Kidney (tissue), 14 donors: ENCODE results near the gene HSD3B7. TPM values are rescaled to one million over a fixed set of nuclear protein-coding genes. Genes with fewer than 3 reads are reported as not detected.

Experiments used
- DNase-seq, 5 donors: peaks; one replicate each; pipeline ENCODE4 v3.0.0-alpha.2; 2013 to 2020
- FAIRE-seq: peaks from 2 replicates; lab custom pipeline; 2012; peaks lifted over from hg19 to GRCh38; lab: Jason Lieb, UNC
- H3K27ac ChIP-seq, 2 donors: one replicate each; pipeline ENCODE4 v1.7.0; 2013; ENCODE audit warnings: low read depth in 2 of 2, low read length in 2 of 2, inconsistent platforms in 1 of 2
- H3K27me3 ChIP-seq: one replicate; pipeline ENCODE4 v1.7.1; 2013; ENCODE audit warnings: low read length, inconsistent platforms; ENCODE audit not compliant: control insufficient read depth, insufficient read depth
- H3K36me3 ChIP-seq, 3 donors: one replicate each; pipeline versions ENCODE4 v1.7.0 to v1.7.1; 2013; ENCODE audit warnings: low read length in 3 of 3, control low read depth in 1 of 3, inconsistent platforms in 1 of 3; ENCODE audit not compliant: insufficient read depth in 3 of 3, control insufficient read depth in 2 of 3
- H3K4me1 ChIP-seq, 3 donors: one replicate each; pipeline versions ENCODE4 v1.7.0 to v1.7.1; 2013; ENCODE audit warnings: low read length in 3 of 3, inconsistent platforms in 1 of 3, low read depth in 1 of 3; ENCODE audit not compliant: control insufficient read depth in 2 of 3, insufficient read depth in 2 of 3
- H3K4me3 ChIP-seq, 3 donors: one replicate each; pipeline versions ENCODE4 v1.7.0 to v1.8.1; 2013; ENCODE audit warnings: low read length in 3 of 3, control low read depth in 1 of 3, inconsistent platforms in 1 of 3
- H3K9ac ChIP-seq, 3 donors: one replicate each; pipeline versions ENCODE4 v1.7.0 to v1.7.1; 2013; ENCODE audit warnings: low read length in 3 of 3, control low read depth in 1 of 3, inconsistent platforms in 1 of 3
- H3K9me3 ChIP-seq, 3 donors: one replicate each; pipeline versions ENCODE4 v1.7.0 to v1.7.1; 2013; ENCODE audit warnings: low read length in 3 of 3, control low read depth in 1 of 3, inconsistent platforms in 1 of 3; ENCODE audit not compliant: control insufficient read depth in 2 of 3, insufficient read depth in 1 of 3
- CTCF ChIP-seq: IDR thresholded peaks from 3 replicates; pipeline ENCODE4 v1.5.1; 2012; ENCODE audit warnings: mild to moderate bottlenecking, moderate library complexity, borderline replicate concordance; ENCODE audit not compliant: insufficient read depth; ENCODE audit errors: extremely low read depth
- intact Hi-C: fragments of 100-400 bp; cut with DNase I; formaldehyde crosslinking; loops from one replicate; pipeline ENCODE4 v1.11.1; 2022
- polyA plus RNA-seq: library from polyadenylated mRNA; stranded (reverse); fragments of 350-450 nt; fragmentation: Illumina TruSeq; extraction: RNeasy Lipid Tissue Mini Kit (QIAGEN cat#74804); gene quantifications from one replicate; pipeline ENCODE4 v1.2.3, GENCODE V29; 2014; ENCODE audit warnings: low read depth, low replicate concordance; ENCODE audit not compliant: insufficient read depth
- total RNA-seq: library from RNA; stranded (reverse); fragmentation: NEBNext Ultra II Directional; extraction: Animal tissue kit (Norgen Biotek cat#: 25700); gene quantifications from one replicate; pipeline ENCODE4 v1.2.1, GENCODE V29; 2021
- donor health status: control.
- donor health status: control.
- donor health status: control.
- donor health status: control.
- donor health status: control.
- donor health status: DM: yes; HTN: yes; CAD: no.
- donor health status: Normal renal cell carcinoma (clear cell type).

Gene HSD3B7
- total and polyA plus RNA-seq, 2 donors from 2014 or later, result 24.4 to 40.5 TPM

- no peak for FAIRE-seq
- Histone ChIP-seq H3K27me3 (no peaks in the 10 kb centered on the region), H3K9me3 (no peaks in the 10 kb centered on the region), H3K4me1 (no peaks in the 10 kb centered on the region), H3K27ac (no peak overlapping the region), H3K9ac (no peak overlapping the region), H3K4me3 (no peak overlapping the region), H3K36me3 (peaks cover 0 to 36% (median 26%) of the 10 kb centered on the region in 3 donors)
- intact Hi-C loops, result no loop called here
- no peak for DNase-seq
- TF ChIP-seq CTCF, result no peak
Observed at GRCh38 chr16:30977502-30977901, 7.5 kb upstream of the HSD3B7 start.

- DNase-seq, result no peak
Observed at GRCh38 chr16:30979170-30980022, 5.6 kb upstream of the HSD3B7 start.

GRCh38 chr16:30980023-30980371 lies 5.0 kb upstream of the HSD3B7 start:
- Histone ChIP-seq H3K27me3 (no peaks in the 10 kb centered on the region), H3K27ac (no peak overlapping the region), H3K36me3 (peaks cover 0 to 32% (median 16%) of the 10 kb centered on the region in 3 donors), H3K9me3 (no peaks in the 10 kb centered on the region), H3K4me1 (no peaks in the 10 kb centered on the region), H3K4me3 (no peak overlapping the region), H3K9ac (no peak overlapping the region)
- TF ChIP-seq CTCF, result no peak
- intact Hi-C loops, result loop anchor here (10.0 kb wide), 1 partner anchor 465 kb away; the partner anchor contains the start of gene ZNF843
- no peak for FAIRE-seq
- no peak for DNase-seq

More at GRCh38 chr16:30979170-30980022, 5.6 kb upstream of the HSD3B7 start:
- Histone ChIP-seq H3K9me3 (no peaks in the 10 kb centered on the region), H3K36me3 (peaks cover 0 to 29% (median 17%) of the 10 kb centered on the region in 3 donors), H3K4me1 (no peaks in the 10 kb centered on the region), H3K4me3 (no peak overlapping the region), H3K27me3 (no peaks in the 10 kb centered on the region), H3K27ac (no peak overlapping the region), H3K9ac (no peak overlapping the region)
- no peak for FAIRE-seq
- intact Hi-C loops, result loop anchor here (10.0 kb wide), 1 partner anchor 465 kb away; the partner anchor contains the start of gene ZNF843
- no peak for TF ChIP-seq CTCF
